Activated T-helper 1 cell treated with Interleukin-2 at 50 U/mL for 16 hours (primary cell): ENCODE measurements around the gene GUCY1B1.
"Not testable (repeated sequence)": the region's sequence is repeated elsewhere in the genome, so short reads cannot be mapped to it uniquely, and the experiment has no call there.

Experiments
- DNase-seq: peaks from one replicate; pipeline ENCODE4 v3.0.0-alpha.2; 2020; ENCODE audit warnings: low read depth

GUCY1B1 gene

GRCh38 chr4:155762334-155762733 is 3.5 kb downstream of the GUCY1B1 start:
- DNase-seq = no peak

- no peak for DNase-seq
These were observed 4.7 kb downstream of the GUCY1B1 start for GRCh38 chr4:155763551-155763950.

- no peak for DNase-seq
These were observed 6.3 kb downstream of the GUCY1B1 start for GRCh38 chr4:155765149-155765548.

- no peak for DNase-seq
These were observed 7.8 kb downstream of the GUCY1B1 start for GRCh38 chr4:155766622-155767021.

DNA sequence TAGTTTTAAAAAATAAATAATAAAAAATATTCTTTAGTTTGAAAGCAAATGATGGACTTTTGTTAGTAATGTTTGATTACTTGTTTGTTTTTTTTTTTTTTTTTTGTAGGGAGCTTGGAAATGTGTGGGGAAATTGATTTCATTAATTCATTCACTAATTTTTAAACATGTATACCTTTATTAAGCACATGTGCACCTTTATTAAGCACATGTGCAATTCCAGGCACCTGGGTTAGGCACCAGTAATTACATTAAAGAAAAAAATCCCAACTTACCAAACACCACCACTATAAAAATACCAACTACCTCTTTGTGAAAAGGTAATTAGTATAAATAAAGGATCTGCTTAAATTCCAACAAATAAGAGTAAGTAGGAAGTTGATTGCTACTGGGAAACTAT is 9.5 kb downstream of the GUCY1B1 start:
- DNase-seq = no peak

- DNase-seq = no peak
These were observed 10.3 kb downstream of the GUCY1B1 start for GRCh38 chr4:155769090-155769489.

DNA sequence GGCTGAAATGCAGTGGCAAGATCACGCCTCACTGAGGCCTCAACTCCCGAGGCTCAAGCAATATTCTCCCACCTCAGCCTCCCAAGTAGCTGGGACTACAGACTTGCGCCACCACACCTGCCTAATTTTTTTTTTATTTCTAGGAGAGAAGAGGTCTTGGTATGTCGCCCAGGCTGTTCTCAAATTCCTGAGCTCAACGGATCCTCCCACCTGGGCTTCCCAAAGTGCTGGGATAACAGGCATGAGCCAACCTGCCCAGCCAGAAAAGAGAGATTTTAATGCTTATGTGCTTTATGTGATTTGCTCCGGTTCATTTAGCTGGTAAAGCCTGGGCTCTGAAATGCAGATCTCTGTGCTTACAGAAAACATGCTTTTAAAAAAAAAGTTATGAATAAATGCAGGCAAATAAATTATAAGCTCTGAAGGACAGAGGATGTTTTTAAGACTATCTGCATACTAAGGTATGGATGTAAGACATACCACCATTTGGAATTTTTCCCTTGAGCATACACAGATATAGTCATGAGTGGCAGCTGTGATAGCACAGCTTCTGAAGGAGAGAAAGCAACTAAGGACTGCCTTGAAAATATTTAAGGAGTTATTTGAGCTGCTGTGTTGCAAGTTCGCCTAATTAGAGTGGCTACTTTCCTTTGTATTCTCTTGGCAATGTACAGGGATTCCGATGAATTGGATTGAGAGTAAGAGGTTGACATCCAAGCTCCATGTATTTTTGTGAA is 13.8 kb downstream of the GUCY1B1 start:
- no peak for DNase-seq

DNA sequence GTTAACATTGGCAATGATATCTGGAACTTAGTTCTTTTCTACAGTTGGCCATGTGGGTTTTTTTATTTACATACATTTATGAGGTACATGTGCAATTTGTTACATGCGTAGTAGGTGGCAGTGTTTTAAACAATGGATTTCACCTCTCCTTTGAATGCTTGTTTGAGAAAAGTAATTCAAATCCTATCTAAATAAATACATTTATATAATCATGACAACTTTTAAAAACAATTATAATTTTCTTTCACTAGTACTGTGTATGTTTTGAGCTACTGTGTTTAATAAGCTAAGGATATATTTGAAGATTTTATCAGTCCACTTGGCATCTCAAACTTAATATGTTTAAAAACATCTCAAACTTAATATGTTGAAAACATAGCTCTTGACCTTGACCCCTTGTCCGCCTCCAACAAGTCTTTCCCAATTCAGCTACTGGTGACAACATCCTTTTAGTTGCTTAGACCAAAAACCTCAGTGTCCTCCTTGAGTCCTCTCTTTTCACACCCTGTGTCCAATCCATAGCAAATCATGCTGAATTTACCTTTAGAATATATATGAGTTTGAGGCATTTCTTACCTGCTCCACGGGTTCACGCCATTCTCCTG is 14.5 kb downstream of the GUCY1B1 start:
- DNase-seq = no peak

- no peak for DNase-seq
These were observed 15.2 kb downstream of the GUCY1B1 start for GRCh38 chr4:155774033-155774432.

GRCh38 chr4:155777971-155778735 is 19.3 kb downstream of the GUCY1B1 start:
- DNase-seq = no peak

DNA sequence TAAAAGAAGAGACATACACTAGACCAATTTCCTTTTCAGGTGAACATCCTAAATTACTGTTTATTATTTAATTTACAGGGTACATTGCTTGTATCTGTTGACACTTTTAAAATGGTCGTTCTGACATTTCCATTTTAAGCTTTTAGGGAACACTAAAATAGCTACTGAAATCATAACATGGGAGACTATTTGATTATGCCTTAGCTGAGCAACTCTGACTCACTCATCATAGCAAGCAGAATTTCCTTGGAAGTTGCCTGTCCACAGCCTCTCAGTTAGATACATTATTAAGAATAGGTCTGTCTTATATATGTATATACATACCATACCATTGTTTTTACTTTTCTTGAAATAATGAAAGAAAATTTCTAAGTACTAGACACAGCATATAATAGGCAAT is 22.0 kb downstream of the GUCY1B1 start:
- no peak for DNase-seq

DNA sequence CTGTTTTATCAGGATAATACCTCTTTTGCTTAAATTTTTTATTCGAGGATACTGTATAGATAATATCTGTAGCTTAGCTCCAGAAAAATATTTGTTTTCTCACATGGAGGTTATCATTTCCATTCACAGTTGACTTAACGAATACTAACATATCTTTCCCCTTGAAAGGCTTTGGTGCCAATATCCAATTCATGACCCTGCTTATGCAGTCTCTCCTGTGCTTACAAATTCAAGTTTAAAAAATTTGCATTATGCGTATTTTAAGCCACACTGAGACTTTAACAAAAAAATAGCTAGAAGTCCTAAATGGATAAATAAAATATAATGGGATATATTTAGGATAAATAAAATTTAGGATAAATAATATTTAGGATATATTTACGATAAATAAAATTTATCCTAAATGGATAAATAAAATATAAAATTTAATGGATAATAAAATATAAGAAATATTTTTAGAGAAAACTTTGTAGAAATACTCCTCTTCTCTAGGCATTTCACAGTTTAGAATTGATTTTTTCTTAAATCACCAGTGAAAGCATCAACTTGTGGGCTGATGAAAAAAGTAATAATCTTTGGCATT is 22.5 kb downstream of the GUCY1B1 start:
- no peak for DNase-seq

DNA sequence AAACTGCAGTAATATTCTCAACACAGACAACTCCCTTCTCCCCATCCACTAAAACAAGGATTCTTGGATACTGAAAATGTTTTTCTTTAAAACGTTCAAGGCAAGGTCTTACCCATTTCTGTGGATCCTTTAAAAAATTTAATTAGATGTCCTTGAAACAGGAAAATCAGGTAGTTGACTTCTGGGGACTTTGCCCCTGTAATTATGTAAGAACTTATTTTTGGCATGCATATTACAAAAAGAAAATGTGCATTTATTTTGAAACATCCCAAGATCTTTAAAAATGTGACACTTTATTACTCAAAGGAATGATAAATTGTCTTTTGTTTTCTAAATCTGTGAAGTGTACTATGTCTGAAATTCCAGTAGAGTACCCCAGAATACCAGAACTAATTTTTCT is 25.8 kb downstream of the GUCY1B1 start:
- DNase-seq = no peak

- no peak for DNase-seq
These were observed 27.0 kb downstream of the GUCY1B1 start for GRCh38 chr4:155785828-155786227.

GRCh38 chr4:155787113-155787710 is 28.4 kb downstream of the GUCY1B1 start:
- no peak for DNase-seq

DNA sequence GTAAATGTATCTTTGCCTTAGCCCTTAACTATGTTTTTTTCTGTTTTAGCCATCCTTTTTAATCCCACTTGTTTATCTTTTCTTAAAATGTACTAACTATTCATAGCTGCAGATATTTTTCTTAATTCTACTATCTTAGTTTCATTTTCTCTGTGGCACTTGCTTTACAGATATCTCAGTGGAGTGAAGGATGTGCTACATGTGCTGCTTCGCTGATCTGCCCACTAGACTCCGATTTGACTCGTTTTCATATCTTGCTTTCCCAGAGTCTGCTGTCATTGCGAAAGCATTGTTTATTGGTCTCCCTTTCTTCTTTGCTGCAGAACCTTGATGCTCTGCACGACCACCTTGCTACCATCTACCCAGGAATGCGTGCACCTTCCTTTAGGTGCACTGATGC is 30.6 kb downstream of the GUCY1B1 start:
- no peak for DNase-seq

DNA sequence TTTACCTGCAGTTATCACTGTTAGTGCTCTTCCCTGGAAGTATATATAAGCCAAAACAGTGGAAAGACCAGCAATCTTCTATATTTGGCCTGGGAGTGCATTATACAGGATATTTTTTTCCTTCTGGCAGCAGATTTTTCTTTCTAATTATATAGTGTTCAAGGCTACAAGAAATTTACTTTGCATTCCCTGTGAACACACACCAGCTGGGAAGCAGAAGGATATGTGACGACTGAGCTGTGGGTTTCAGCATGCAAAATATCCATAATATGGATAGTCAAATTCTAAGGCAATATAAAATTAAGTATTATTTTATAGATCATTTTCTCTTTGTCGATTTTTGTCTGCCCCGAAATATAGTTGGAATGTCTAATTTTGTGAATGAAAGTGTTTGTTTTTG is 31.2 kb downstream of the GUCY1B1 start:
- DNase-seq = no peak

DNA sequence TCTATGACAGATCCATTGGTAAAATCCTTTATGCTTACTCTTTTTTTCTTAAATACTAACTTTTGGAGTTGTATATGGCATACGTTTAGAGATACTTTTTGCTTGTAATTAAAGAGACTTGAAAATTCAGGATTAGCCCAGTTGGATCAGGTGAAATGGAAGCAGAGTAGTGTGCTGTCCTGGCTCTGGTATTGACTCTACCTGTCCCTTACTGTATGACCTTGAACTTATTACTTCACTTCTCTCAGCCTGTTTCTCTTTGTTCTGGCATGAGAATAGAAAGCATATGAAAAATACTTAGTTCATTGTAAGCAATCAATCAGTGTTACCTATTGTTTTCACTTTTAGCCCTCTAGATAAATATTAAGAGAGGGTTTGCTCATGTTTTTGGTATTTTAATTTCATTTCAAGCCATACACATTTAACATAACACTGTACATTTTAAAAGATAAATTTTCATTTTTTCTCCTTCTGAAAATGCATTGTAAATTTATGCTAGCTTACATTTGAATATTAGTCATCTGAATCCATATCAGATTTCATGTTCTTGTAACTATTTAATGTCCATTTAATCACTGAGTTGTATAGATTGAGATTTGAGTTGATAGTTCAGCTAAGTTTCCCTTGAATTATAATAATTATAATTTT is 35.9 kb downstream of the GUCY1B1 start:
- no peak for DNase-seq

DNA sequence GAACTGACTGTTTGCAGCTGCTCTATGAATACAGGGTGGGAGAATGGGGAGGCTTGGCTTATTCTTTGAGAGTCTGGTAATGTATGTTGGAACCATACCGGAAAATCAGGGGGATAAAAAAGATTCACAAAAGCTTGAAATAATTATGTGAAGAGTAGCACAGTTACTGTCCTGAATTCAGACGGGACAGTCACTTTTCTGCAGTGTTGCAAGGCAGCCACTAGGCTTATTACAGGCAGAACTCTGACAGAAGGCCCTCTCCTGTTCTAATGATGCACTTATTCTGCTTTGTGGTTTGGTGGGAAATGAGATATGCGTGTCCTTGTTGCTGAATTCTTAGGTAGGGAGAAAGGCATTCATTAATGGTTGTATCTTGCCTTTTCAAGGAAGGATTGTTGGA is 37.2 kb downstream of the GUCY1B1 start:
- DNase-seq = no peak

- not testable (repeated sequence) for DNase-seq
These were observed 38.8 kb downstream of the GUCY1B1 start for GRCh38 chr4:155797581-155797980.

DNA sequence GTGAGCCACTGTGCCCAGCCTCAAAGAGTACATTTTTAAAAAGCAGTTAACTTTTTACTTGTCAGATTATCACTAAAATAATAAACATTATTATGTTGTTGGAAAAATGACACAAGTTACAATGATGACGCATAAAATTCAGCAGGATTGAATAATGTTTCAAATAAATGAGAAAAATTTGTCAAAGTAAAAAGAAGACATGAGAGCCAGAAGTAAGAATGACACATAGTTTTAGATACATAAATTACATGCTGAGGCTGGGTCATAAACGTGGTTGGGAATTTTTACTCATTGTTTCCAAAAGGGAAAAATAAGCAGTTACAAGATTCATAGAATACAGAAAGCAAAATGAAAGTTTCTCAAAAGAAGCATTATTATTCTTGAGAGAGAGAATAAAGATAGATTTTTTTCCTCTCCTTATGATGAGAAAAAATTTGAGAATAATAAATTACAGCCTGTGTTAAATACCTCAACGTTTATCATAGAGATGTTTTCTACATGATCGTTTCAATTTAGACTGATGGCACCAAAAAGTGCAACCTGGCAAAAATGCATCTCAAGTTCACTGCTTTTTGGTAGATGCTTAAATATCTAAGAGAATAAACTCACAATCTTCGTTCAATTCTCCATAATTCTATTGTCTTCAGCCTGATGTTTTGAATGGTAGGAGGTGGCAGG is 40.4 kb downstream of the GUCY1B1 start:
- DNase-seq = no peak

DNA sequence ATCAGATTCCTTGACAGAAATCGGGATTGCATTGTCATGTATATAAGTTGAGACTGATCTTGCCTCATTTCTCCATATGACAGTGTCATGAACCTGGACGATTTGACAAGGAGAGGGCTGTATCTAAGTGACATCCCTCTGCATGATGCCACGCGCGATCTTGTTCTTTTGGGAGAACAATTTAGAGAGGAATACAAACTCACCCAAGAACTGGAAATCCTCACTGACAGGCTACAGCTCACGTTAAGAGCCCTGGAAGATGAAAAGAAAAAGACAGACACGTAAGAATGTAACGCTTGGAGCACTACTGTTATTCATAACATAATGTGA is 40.9 kb downstream of the GUCY1B1 start:
- no peak for DNase-seq
